ENCODE results near the gene ZNF778. TPM values are rescaled to one million over a fixed set of nuclear protein-coding genes. Genes with fewer than 3 reads are reported as not detected.
A peak's percentile ranks its signal among the peaks of the same experiment; 100 is the strongest.

The ZNF778 gene
- total and polyA plus RNA-seq, 10 of the 15 experiments (the other 5 are each of a cell fraction or from before 2014, with no cell fraction given), result 0.20 to 9.7 (median 4.1) TPM

DNA sequence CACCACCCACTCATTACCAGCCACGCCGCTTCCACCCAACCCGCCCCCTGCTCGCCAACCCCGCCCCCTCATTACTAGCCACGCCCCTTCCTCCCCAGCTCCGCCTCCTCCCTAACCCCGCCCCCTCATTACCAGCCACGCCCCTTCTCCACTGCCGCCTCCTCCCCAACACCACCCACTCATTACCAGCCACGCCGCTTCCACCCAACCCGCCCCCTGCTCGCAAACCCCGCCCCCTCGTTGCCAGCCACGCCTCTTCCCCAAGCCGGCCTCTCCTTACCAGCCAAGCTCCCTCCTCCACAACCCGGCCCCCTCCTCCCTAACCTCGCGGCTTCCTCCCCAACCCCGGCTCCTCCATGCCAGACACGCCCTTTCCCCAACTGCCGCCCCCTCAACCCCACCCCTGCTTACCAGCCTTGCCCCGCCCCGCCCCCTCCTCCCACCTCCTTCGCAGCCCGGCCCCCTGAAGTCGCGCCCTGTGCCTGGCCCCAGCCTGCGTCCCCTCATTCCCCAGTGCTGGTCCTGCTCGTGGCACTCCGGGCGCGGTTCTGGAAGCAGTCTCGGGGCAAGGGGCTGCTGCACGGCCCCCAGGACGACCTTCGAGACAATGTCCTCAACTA lies 24.4 kb upstream of the ZNF778 start:
- Histone ChIP-seq H3K36me3 (ENCODE audit: control insufficient read depth in 2 of 2, insufficient read depth in 2 of 2, low read length in 1 of 2) (no peaks in the 10 kb centered on the region), H3K9me3 (replicated peaks; ENCODE audit: control insufficient read depth, insufficient read depth, low read length) (no peaks in the 10 kb centered on the region), H3K4me1 (ENCODE audit: control insufficient read depth, insufficient read depth, low read length) (no peaks in the 10 kb centered on the region), H3K9ac (ENCODE audit: control insufficient read depth, insufficient read depth, low read length) (no peak overlapping the region), H3K27me3 (replicated peaks in 1 of 2; ENCODE audit: control insufficient read depth in 2 of 2, insufficient read depth in 2 of 2, low read length in 1 of 2) (no peaks in the 10 kb centered on the region), H3K27ac (ENCODE audit: control insufficient read depth, insufficient read depth) (no peak overlapping the region), H3K4me2 (ENCODE audit: control insufficient read depth, insufficient read depth) (no peak overlapping the region), H4K20me1 (ENCODE audit: control insufficient read depth, insufficient read depth) (no peaks in the 10 kb centered on the region), H2AFZ (ENCODE audit: control insufficient read depth, low read depth, low read length) (no peak overlapping the region), H3K4me3 (no peak overlapping the region), H3K79me2 (ENCODE audit: control insufficient read depth, insufficient read depth, low read length) (no peaks in the 10 kb centered on the region)
- in situ Hi-C loops (cut with MboI) (no loop called here), intact Hi-C loops (cut with micrococcal nuclease; ENCODE audit: unreplicated experiment) (loop anchor here (2.0 kb wide), 1 partner anchor 20 kb away; no protein-coding TSS in a partner anchor)
- no peak for TF ChIP-seq PAX8 (IDR thresholded peaks at IDR 0.05)
- no peak for TF ChIP-seq SIX5 (IDR thresholded peaks at IDR 0.05; ENCODE audit: low read depth, low read length, severe bottlenecking)
- no peak for TF ChIP-seq HDGF (IDR thresholded peaks at IDR 0.05)
- TF ChIP-seq MYC (IDR thresholded peaks at IDR 0.05; ENCODE audit: insufficient read depth, insufficient read length, insufficient replicate concordance, low read length, severe bottlenecking), result no peak
- TF ChIP-seq GATAD2B (conservative IDR thresholded peaks at IDR 0.05; ENCODE audit: low read depth), result no peak
- TF ChIP-seq NFYA (IDR thresholded peaks at IDR 0.05; ENCODE audit: borderline replicate concordance, low read depth, low read length), result no peak
- TF ChIP-seq, protein P1, sequence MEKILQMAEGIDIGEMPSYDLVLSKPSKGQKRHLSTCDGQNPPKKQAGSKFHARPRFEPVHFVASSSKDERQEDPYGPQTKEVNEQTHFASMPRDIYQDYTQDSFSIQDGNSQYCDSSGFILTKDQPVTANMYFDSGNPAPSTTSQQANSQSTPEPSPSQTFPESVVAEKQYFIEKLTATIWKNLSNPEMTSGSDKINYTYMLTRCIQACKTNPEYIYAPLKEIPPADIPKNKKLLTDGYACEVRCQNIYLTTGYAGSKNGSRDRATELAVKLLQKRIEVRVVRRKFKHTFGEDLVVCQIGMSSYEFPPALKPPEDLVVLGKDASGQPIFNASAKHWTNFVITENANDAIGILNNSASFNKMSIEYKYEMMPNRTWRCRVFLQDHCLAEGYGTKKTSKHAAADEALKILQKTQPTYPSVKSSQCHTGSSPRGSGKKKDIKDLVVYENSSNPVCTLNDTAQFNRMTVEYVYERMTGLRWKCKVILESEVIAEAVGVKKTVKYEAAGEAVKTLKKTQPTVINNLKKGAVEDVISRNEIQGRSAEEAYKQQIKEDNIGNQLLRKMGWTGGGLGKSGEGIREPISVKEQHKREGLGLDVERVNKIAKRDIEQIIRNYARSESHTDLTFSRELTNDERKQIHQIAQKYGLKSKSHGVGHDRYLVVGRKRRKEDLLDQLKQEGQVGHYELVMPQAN (conservative IDR thresholded peaks at IDR 0.05), result no peak
- TF ChIP-seq STAT1 (conservative IDR thresholded peaks at IDR 0.05), result no peak
- TF ChIP-seq LARP7 (IDR thresholded peaks at IDR 0.05), result no peak
- TF ChIP-seq, protein P2, sequence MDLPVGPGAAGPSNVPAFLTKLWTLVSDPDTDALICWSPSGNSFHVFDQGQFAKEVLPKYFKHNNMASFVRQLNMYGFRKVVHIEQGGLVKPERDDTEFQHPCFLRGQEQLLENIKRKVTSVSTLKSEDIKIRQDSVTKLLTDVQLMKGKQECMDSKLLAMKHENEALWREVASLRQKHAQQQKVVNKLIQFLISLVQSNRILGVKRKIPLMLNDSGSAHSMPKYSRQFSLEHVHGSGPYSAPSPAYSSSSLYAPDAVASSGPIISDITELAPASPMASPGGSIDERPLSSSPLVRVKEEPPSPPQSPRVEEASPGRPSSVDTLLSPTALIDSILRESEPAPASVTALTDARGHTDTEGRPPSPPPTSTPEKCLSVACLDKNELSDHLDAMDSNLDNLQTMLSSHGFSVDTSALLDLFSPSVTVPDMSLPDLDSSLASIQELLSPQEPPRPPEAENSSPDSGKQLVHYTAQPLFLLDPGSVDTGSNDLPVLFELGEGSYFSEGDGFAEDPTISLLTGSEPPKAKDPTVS (IDR thresholded peaks at IDR 0.05; ENCODE audit: low read depth, low read length), result no peak
- TF ChIP-seq, protein P3, sequence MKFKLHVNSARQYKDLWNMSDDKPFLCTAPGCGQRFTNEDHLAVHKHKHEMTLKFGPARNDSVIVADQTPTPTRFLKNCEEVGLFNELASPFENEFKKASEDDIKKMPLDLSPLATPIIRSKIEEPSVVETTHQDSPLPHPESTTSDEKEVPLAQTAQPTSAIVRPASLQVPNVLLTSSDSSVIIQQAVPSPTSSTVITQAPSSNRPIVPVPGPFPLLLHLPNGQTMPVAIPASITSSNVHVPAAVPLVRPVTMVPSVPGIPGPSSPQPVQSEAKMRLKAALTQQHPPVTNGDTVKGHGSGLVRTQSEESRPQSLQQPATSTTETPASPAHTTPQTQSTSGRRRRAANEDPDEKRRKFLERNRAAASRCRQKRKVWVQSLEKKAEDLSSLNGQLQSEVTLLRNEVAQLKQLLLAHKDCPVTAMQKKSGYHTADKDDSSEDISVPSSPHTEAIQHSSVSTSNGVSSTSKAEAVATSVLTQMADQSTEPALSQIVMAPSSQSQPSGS (IDR thresholded peaks at IDR 0.05; ENCODE audit: low read length), result no peak
- TF ChIP-seq KLF5 (IDR thresholded peaks at IDR 0.05; ENCODE audit: partially characterized antibody), result no peak
- TF ChIP-seq MYB (IDR thresholded peaks at IDR 0.05; ENCODE audit: borderline replicate concordance, low read depth, low read length), result no peak
- no peak for TF ChIP-seq HDAC2 (IDR thresholded peaks at IDR 0.05)
- no peak for TF ChIP-seq MTA3 (IDR thresholded peaks at IDR 0.05; ENCODE audit: borderline replicate concordance, low read length)
- ChIA-PET POLR2A (interaction anchor here (0.5 kb wide), 2 partner anchors 12 to 299 kb away, joined by 5 to 6 read pairs; no protein-coding TSS in a partner anchor), CTCF (interaction anchor here (0.7 to 0.8 kb wide), 2 partner anchors 25 to 335 kb away, joined by 3 read pairs; no protein-coding TSS in a partner anchor), SMC1A (ENCODE audit: uncharacterized antibody, unreplicated experiment) (no interaction called here), RAD21 (ENCODE audit: unreplicated experiment) (interaction anchor here (0.7 to 1.2 kb wide), 5 partner anchors 19 to 336 kb away, joined by 3 to 6 read pairs (median 4); partner anchors contain the start of genes CDH15, GALNS and TRAPPC2L)
- no peak for FAIRE-seq
- WGBS (ENCODE audit: insufficient coverage, insufficient replicate concordance, low lambda C conversion rate, missing lambda C conversion rate), result 48% methylated on average over 17 of the region's 39 CpGs
- BruUV-seq (replicated peaks), result no TSS peak
- no peak for DNase-seq (ENCODE audit: low read depth, low spot score)
- ATAC-seq, result peak; percentile 11

All from GM12878 (cell line).